Naive thymus-derived CD8-positive, alpha-beta T cell (primary cell): ENCODE measurements around the gene CD163L1. TPM values are rescaled to one million over a fixed set of nuclear protein-coding genes. Genes with fewer than 3 reads are reported as not detected.
"Not testable (repeated sequence)": the region's sequence is repeated elsewhere in the genome, so short reads cannot be mapped to it uniquely, and the experiment has no call there.

ENCODE experiments used
- ATAC-seq, 2 donors: fragments of 150-1000 bp; cut with Tn5 transposase in 1 of 2; sonication (Bioruptor Pico), chemical (Tn5 transposase) in 1 of 2; 1 replicate in 1 of 2; 2 replicates in 1 of 2; pipeline ENCODE4 v1.10.0; 2021; ENCODE audit warnings: mild to moderate bottlenecking in 2 of 2, moderate library complexity in 2 of 2
- POLR2A ChIA-PET: fragments of 350-600 bp; sonication (Branson Sonifier 250); formaldehyde crosslinking; loops from one replicate; lab custom pipeline; 2021; ENCODE audit warnings: antibody characterized with exemption; lab: Charles Lee
- DNase-seq, 10 donors: peaks; one replicate each; pipeline versions ENCODE4 v3.0.0 to v3.0.0-alpha.2; 2020 to 2022
- H3K27ac Mint-ChIP-seq, 10 donors: one replicate each; pipeline ENCODE4 v1.8.0; 2020 to 2022; ENCODE audit warnings: mild to moderate bottlenecking in 10 of 10, mixed read lengths in 10 of 10, moderate library complexity in 4 of 10, inconsistent platforms in 1 of 10
- H3K27me3 Mint-ChIP-seq, 5 donors: one replicate each; pipeline ENCODE4 v1.8.0; 2021 to 2022; ENCODE audit warnings: mixed read lengths in 5 of 5
- H3K36me3 Mint-ChIP-seq, 3 donors: one replicate each; pipeline ENCODE4 v1.8.0; 2020 to 2022; ENCODE audit warnings: mixed read lengths in 3 of 3, mild to moderate bottlenecking in 2 of 3, inconsistent platforms in 1 of 3
- H3K4me1 Mint-ChIP-seq, 4 donors: one replicate each; pipeline ENCODE4 v1.8.0; 2021 to 2022; ENCODE audit warnings: mixed read lengths in 4 of 4
- H3K4me3 Mint-ChIP-seq, 10 donors: one replicate each; pipeline ENCODE4 v1.8.0; 2020 to 2022; ENCODE audit warnings: mild to moderate bottlenecking in 10 of 10, mixed read lengths in 10 of 10, moderate library complexity in 6 of 10, inconsistent platforms in 1 of 10
- H3K9me3 Mint-ChIP-seq, 9 donors: one replicate each; pipeline ENCODE4 v1.8.0; 2020 to 2022; ENCODE audit warnings: mixed read lengths in 9 of 9, mild to moderate bottlenecking in 3 of 9, inconsistent platforms in 1 of 9, moderate library complexity in 1 of 9
- polyA plus RNA-seq, 3 donors: library from polyadenylated mRNA; unstranded; fragments of 300-500 nt; fragmentation: Illumina TruSeq; gene quantifications; one replicate each; pipeline ENCODE4 v1.2.3, GENCODE V29; 2021
- total RNA-seq, 8 experiments: library from RNA in 2 of 8; stranded (reverse) in 2 of 8; gene quantifications; one replicate each; pipeline ENCODE4 v1.2.3 and lab custom pipeline; 2021 to 2026

Gene CD163L1
- total and polyA plus RNA-seq, 5 experiments from 2014 or later = 0.33 to 2.9 TPM; not detected in 3

- ATAC-seq = no peak
- Mint-ChIP-seq H3K27me3 (peaks cover 0 to 14% (median 4%) of the 10 kb centered on the region in 5 donors), H3K36me3 (peaks cover 0 to 13% (median 10%) of the 10 kb centered on the region in 3 donors), H3K4me3 (no peak overlapping the region), H3K4me1 (peaks cover 7 to 18% (median 10%) of the 10 kb centered on the region in 4 donors), H3K27ac (no peak overlapping the region), H3K9me3 (peaks cover 0 to 15% (median 10%) of the 10 kb centered on the region in 9 donors)
- no peak for DNase-seq
- POLR2A ChIA-PET = no interaction called here
Measured at GRCh38 chr12:7349418-7349817, 94.5 kb downstream of the CD163L1 start.

GRCh38 chr12:7346551-7347225 lies 97.3 kb downstream of the CD163L1 start:
- DNase-seq = peak in 3 of 10 donors; percentile 4 to 20 (median 7)
- peak overlapping the region in 6 of 10 donors; percentile 2 to 41 (median 6) for H3K27ac Mint-ChIP-seq
- POLR2A ChIA-PET = no interaction called here
- H3K27me3 Mint-ChIP-seq = no peaks in the 10 kb centered on the region
- peak overlapping the region in 7 of 10 donors; percentile 5 to 63 (median 52) for H3K4me3 Mint-ChIP-seq
- H3K9me3 Mint-ChIP-seq = peaks cover 0 to 30% (median 23%) of the 10 kb centered on the region in 9 donors
- H3K36me3 Mint-ChIP-seq = peaks cover 2 to 23% (median 18%) of the 10 kb centered on the region in 3 donors
- peaks cover 7 to 18% (median 10%) of the 10 kb centered on the region in 4 donors for H3K4me1 Mint-ChIP-seq
- peak in 1 of 2 donors; percentile 58 for ATAC-seq

- DNase-seq (no peak), ATAC-seq (no peak)
- peaks cover 7 to 16% (median 8%) of the 10 kb centered on the region in 4 donors for H3K4me1 Mint-ChIP-seq
- peak overlapping the region in 1 of 10 donors; percentile 18 for H3K27ac Mint-ChIP-seq
- POLR2A ChIA-PET = no interaction called here
- no peak overlapping the region for H3K4me3 Mint-ChIP-seq
- no peaks in the 10 kb centered on the region for H3K27me3 Mint-ChIP-seq
- peaks cover 2 to 23% (median 18%) of the 10 kb centered on the region in 3 donors for H3K36me3 Mint-ChIP-seq
- H3K9me3 Mint-ChIP-seq = peaks cover 0 to 30% (median 23%) of the 10 kb centered on the region in 9 donors
Measured at GRCh38 chr12:7344833-7345606, 98.9 kb downstream of the CD163L1 start.

- peaks cover 0 to 23% (median 17%) of the 10 kb centered on the region in 9 donors for H3K9me3 Mint-ChIP-seq
- POLR2A ChIA-PET = no interaction called here
- DNase-seq (peak in 1 of 10 donors; percentile 9), ATAC-seq (peak in 1 of 2 donors; percentile 38)
- no peak overlapping the region for H3K4me3 Mint-ChIP-seq
- peaks cover 2 to 13% (median 11%) of the 10 kb centered on the region in 3 donors for H3K36me3 Mint-ChIP-seq
- H3K4me1 Mint-ChIP-seq = peaks cover 0 to 14% (median 5%) of the 10 kb centered on the region in 4 donors
- H3K27me3 Mint-ChIP-seq = no peaks in the 10 kb centered on the region
- peak overlapping the region in 2 of 10 donors; percentile 4 to 17 for H3K27ac Mint-ChIP-seq
Measured at GRCh38 chr12:7339675-7340074, 104.3 kb downstream of the CD163L1 start.

DNA sequence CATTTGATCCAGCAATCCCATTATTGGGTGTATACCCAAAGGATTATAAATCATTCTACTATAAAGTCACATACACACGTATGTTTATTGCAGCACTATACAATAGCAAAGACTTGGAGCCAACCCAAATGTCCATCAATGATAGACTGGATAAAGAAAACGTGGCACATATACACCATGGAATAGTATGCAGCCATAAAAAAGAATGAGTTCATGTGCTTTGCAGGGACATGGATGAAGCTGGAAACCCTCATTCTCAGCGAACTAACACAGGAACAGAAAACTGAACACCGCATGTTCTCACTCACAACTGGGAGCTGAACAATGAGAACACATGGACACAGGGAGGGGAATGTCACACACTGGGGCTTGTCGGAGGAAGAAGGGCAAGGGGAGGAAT lies 106.2 kb downstream of the CD163L1 start:
- POLR2A ChIA-PET, H3K27me3 Mint-ChIP-seq, H3K4me3 Mint-ChIP-seq, DNase-seq, H3K36me3 Mint-ChIP-seq, ATAC-seq: not testable (repeated sequence)
- peaks cover 0 to 14% (median 5%) of the 10 kb centered on the region in 4 donors for H3K4me1 Mint-ChIP-seq
- H3K9me3 Mint-ChIP-seq = peaks cover 0 to 20% (median 5%) of the 10 kb centered on the region in 9 donors
- peak overlapping the region in 1 of 10 donors; percentile 37 for H3K27ac Mint-ChIP-seq

- Mint-ChIP-seq H3K4me3 (no peak overlapping the region), H3K4me1 (peaks cover 0 to 4% (median 1%) of the 10 kb centered on the region in 4 donors), H3K27me3 (peaks cover 0 to 23% (median 3%) of the 10 kb centered on the region in 5 donors), H3K36me3 (peaks cover 0 to 7% (median 0%) of the 10 kb centered on the region in 3 donors), H3K9me3 (peaks cover 0 to 14% (median 7%) of the 10 kb centered on the region in 9 donors), H3K27ac (no peak overlapping the region)
- no peak for DNase-seq
- POLR2A ChIA-PET = no interaction called here
- ATAC-seq = no peak
Measured at GRCh38 chr12:7327918-7328317, 116.0 kb downstream of the CD163L1 start.

GRCh38 chr12:7324176-7324575 lies 119.8 kb downstream of the CD163L1 start:
- no peak for DNase-seq
- no peak overlapping the region for H3K4me3 Mint-ChIP-seq

DNA sequence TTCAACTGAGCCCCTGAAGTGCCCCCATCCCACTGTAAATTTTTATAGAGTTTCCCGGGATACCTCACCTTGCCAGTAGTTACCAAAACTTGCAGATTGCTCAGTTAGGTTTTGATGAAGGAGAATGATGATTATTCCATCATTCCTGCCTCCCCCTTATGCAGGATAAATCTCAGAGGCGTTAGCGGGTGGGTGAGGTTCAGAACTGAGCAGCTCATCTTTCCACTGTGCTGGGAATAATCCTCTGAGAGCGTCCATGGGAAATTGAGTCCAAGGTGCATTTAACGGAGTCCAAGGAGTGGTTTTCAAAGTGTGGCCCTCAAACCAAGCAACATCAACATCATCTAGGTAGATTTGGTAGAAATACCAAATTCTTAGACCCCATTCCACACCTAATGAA lies 121.4 kb downstream of the CD163L1 start:
- Mint-ChIP-seq H3K4me3 (no peak overlapping the region), H3K27ac (no peak overlapping the region), H3K36me3 (no peaks in the 10 kb centered on the region), H3K27me3 (peaks cover 0 to 7% (median 2%) of the 10 kb centered on the region in 5 donors), H3K9me3 (no peaks in the 10 kb centered on the region), H3K4me1 (no peaks in the 10 kb centered on the region)
- no peak for ATAC-seq
- POLR2A ChIA-PET = no interaction called here
- DNase-seq = no peak

More at GRCh38 chr12:7324176-7324575, 119.8 kb downstream of the CD163L1 start:
- H3K27me3 Mint-ChIP-seq = peaks cover 0 to 13% (median 3%) of the 10 kb centered on the region in 5 donors
- no peak for ATAC-seq
- POLR2A ChIA-PET = no interaction called here
- H3K9me3 Mint-ChIP-seq = no peaks in the 10 kb centered on the region
- H3K36me3 Mint-ChIP-seq = no peaks in the 10 kb centered on the region
- H3K4me1 Mint-ChIP-seq = no peaks in the 10 kb centered on the region
- H3K27ac Mint-ChIP-seq = no peak overlapping the region

DNA sequence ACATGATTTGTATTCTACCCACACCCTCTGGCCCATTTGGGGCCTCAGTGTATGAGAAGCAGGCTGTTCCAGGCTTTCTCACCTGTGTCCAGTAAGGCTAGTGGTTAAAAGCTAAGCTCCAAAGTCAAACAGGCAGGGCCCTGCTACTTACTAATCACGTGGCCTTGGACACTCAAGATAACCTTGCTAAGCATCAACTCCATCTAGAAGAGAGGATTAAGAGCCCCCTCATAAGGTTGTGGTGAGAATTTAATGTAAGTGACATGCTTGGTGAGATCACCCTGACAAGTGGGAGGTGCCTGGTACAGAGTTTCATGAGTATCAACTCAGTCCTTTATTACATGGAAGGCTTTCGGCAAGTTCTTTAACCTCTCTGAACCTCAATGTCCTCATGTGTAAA lies 122.3 kb downstream of the CD163L1 start:
- ATAC-seq (no peak), DNase-seq (no peak)
- Mint-ChIP-seq H3K4me3 (no peak overlapping the region), H3K36me3 (no peaks in the 10 kb centered on the region), H3K4me1 (no peaks in the 10 kb centered on the region), H3K9me3 (no peaks in the 10 kb centered on the region), H3K27me3 (peaks cover 0 to 2% (median 0%) of the 10 kb centered on the region in 5 donors), H3K27ac (no peak overlapping the region)
- POLR2A ChIA-PET = no interaction called here

- no peaks in the 10 kb centered on the region for H3K9me3 Mint-ChIP-seq
- POLR2A ChIA-PET = no interaction called here
- H3K4me1 Mint-ChIP-seq = no peaks in the 10 kb centered on the region
- H3K27me3 Mint-ChIP-seq = peaks cover 0 to 2% (median 0%) of the 10 kb centered on the region in 5 donors
- DNase-seq (no peak), ATAC-seq (no peak)
- no peak overlapping the region for H3K27ac Mint-ChIP-seq
- H3K36me3 Mint-ChIP-seq = no peaks in the 10 kb centered on the region
- H3K4me3 Mint-ChIP-seq = no peak overlapping the region
Measured at GRCh38 chr12:7319930-7320329, 124.0 kb downstream of the CD163L1 start.

DNA sequence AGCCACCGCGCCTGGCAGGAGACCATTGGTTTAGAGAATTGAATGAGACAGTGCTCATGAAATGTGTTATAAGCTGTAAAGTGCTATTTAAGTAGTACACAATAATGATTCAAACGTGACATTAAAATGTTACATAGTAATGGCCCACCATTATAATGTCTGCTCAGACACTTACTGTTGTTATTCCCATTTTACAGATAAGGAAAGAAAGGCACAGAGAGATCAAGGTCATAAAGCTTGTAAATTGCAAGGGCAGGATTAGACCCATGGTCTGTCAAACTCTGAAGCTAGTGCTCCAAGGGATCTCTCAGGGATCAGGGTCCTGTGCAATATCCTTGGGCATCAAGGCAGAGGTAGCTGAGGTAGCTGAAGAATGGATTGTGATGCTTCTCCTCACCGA lies 133.9 kb downstream of the CD163L1 start:
- DNase-seq (no peak), ATAC-seq (no peak)
- POLR2A ChIA-PET = no interaction called here
- H3K27ac Mint-ChIP-seq = no peak overlapping the region
- H3K36me3 Mint-ChIP-seq = no peaks in the 10 kb centered on the region
- no peak overlapping the region for H3K4me3 Mint-ChIP-seq
- H3K27me3 Mint-ChIP-seq = peaks cover 0 to 7% (median 3%) of the 10 kb centered on the region in 5 donors
- H3K4me1 Mint-ChIP-seq = no peaks in the 10 kb centered on the region
- H3K9me3 Mint-ChIP-seq = no peaks in the 10 kb centered on the region
